K562 (cell line): ENCODE measurements around the gene COL23A1. TPM values are rescaled to one million over a fixed set of nuclear protein-coding genes. Genes with fewer than 3 reads are reported as not detected.
"Not testable (repeated sequence)": the region's sequence is repeated elsewhere in the genome, so short reads cannot be mapped to it uniquely, and the experiment has no call there.

Experiments
- ATAC-seq: fragments of 200-7000 bp; cut with Tn5 transposase; 3 replicates; pipeline ENCODE4 v1.9.1; 2020; ENCODE audit warnings: moderate library complexity
- BruUV-seq: library from RNA; stranded (reverse); fragments of 400-500 nt; replicated peaks from 2 replicates; lab custom pipeline; 2021; lab: Mats Ljungman, UMichigan
- CTCF ChIA-PET: fragments of 300-600 bp; formaldehyde crosslinking; extraction: SDS; loops from one replicate; lab custom pipeline; 2021; ENCODE audit warnings: low intra/inter-chr PET ratio; lab: Yijun Ruan, JAX
- POLR2A ChIA-PET: fragments of 300-600, 350-650 bp; sonication (Branson Sonifier 250); formaldehyde crosslinking; extraction: SDS; loops from one replicate; lab custom pipeline; 2021; ENCODE audit warnings: antibody characterized with exemption, inconsistent platforms; lab: Yijun Ruan, JAX
- DNase-seq, 4 experiments: peaks; one replicate each; pipeline versions ENCODE4 v3.0.0 to v3.0.0-alpha.2; 2011 to 2018; ENCODE audit warnings: low spot score in 3 of 4, mixed read lengths in 3 of 4; ENCODE audit errors: extremely low read depth in 1 of 4
- FAIRE-seq: peaks from 2 replicates; lab custom pipeline; 2011; peaks lifted over from hg19 to GRCh38; lab: Jason Lieb, UNC
- H2AFZ ChIP-seq: 2 replicates; pipeline ENCODE4 v1.6.0; 2011; ENCODE audit warnings: low read depth, low read length, control low read depth, inconsistent platforms
- H3K27ac ChIP-seq: fragments of 200-600 bp; 3 replicates; pipeline ENCODE4 v1.8.0; 2011; ENCODE audit warnings: low read depth, mild to moderate bottlenecking, control low read depth, inconsistent platforms, low read length, moderate library complexity, mixed read lengths; ENCODE audit errors: extremely low read depth
- H3K27me3 ChIP-seq, 2 experiments: fragments of 300-600 bp in 1 of 2; 2 replicates in 1 of 2; 3 replicates in 1 of 2; pipeline versions ENCODE4 v1.6.0 to v1.8.0; 2011; ENCODE audit warnings: inconsistent platforms in 2 of 2, low read length in 2 of 2, mild to moderate bottlenecking in 1 of 2, mixed read lengths in 1 of 2, moderate library complexity in 1 of 2; ENCODE audit not compliant: control insufficient read depth in 2 of 2, insufficient read depth in 2 of 2
- H3K36me3 ChIP-seq: fragments of 300-600 bp; 3 replicates; pipeline ENCODE4 v1.8.0; 2011; ENCODE audit warnings: mild to moderate bottlenecking, low read length, inconsistent platforms; ENCODE audit not compliant: control insufficient read depth, insufficient read depth
- H3K4me1 ChIP-seq, 2 experiments: fragments of 200-600 bp in 1 of 2; replicated peaks in 1 of 2; 2 replicates in 1 of 2; 3 replicates in 1 of 2; pipeline versions ENCODE4 v1.5.1 to v1.8.0; 2011; ENCODE audit warnings: inconsistent platforms in 2 of 2, low read length in 2 of 2, mild to moderate bottlenecking in 1 of 2, mixed read lengths in 1 of 2, moderate library complexity in 1 of 2; ENCODE audit not compliant: control insufficient read depth in 2 of 2, insufficient read depth in 2 of 2
- H3K4me2 ChIP-seq: 2 replicates; pipeline ENCODE4 v1.6.1; 2011; ENCODE audit warnings: low read length, control low read depth, inconsistent platforms, mixed read lengths; ENCODE audit not compliant: insufficient read depth
- H3K4me3 ChIP-seq: fragments of 200-600 bp; sonication (generic), shearing (Covaris generic); 2 replicates; pipeline ENCODE4 v1.5.1; 2016; ENCODE audit warnings: control low read depth, inconsistent platforms
- H3K79me2 ChIP-seq: fragments of 200-600 bp; 3 replicates; pipeline ENCODE4 v1.8.0; 2011; ENCODE audit warnings: low read length, inconsistent platforms; ENCODE audit not compliant: control insufficient read depth, insufficient read depth
- H3K9ac ChIP-seq, 2 experiments: 2 replicates each; pipeline versions ENCODE4 v1.6.0 to v1.6.1; 2011; ENCODE audit warnings: low read depth in 2 of 2, low read length in 2 of 2, control low read depth in 1 of 2, inconsistent platforms in 1 of 2, mild to moderate bottlenecking in 1 of 2, mixed read lengths in 1 of 2; ENCODE audit not compliant: insufficient read depth in 1 of 2
- H3K9me1 ChIP-seq: one replicate; pipeline ENCODE4 v1.6.0; 2011; ENCODE audit warnings: inconsistent platforms, mild to moderate bottlenecking, low read length, moderate library complexity; ENCODE audit not compliant: control insufficient read depth, insufficient read depth
- H3K9me3 ChIP-seq: replicated peaks from 2 replicates; pipeline ENCODE4 v1.5.1; 2011; ENCODE audit warnings: low read depth, low read length, inconsistent platforms; ENCODE audit not compliant: control insufficient read depth, insufficient read depth
- H4K20me1 ChIP-seq: replicated peaks from 2 replicates; pipeline ENCODE4 v1.6.1; 2011; ENCODE audit warnings: low read length, inconsistent platforms, mixed read lengths; ENCODE audit not compliant: control insufficient read depth, insufficient read depth
- ESRRB ChIP-seq: fragments of 250-450 bp; sonication (Bioruptor Pico); IDR thresholded peaks from 2 replicates; pipeline ENCODE4 v1.5.0; 2020; ENCODE audit warnings: mild to moderate bottlenecking, moderate library complexity, borderline replicate concordance
- HOMEZ ChIP-seq: fragments of 250-450 bp; sonication (Bioruptor Pico); IDR thresholded peaks from 2 replicates; pipeline ENCODE4 v1.4.0; 2020; ENCODE audit warnings: mild to moderate bottlenecking, moderate library complexity
- NCOA4 ChIP-seq: fragments of 450-650 bp; IDR thresholded peaks from 2 replicates; pipeline ENCODE4 v1.6.1; 2018; ENCODE audit warnings: mild to moderate bottlenecking; ENCODE audit not compliant: partially characterized antibody
- SAFB ChIP-seq: fragments of 200-400 bp; formaldehyde crosslinking; IDR thresholded peaks from 2 replicates; pipeline ENCODE4 v1.6.1; 2017; ENCODE audit warnings: low read depth, low read length, borderline replicate concordance
- WGBS: fragments of 100-300 bp; shearing (Covaris generic); methylation state at CpG from one replicate; pipeline ENCODE4 v1.1.6; 2016; ENCODE audit warnings: low coverage, mixed read lengths; ENCODE audit not compliant: insufficient coverage; ENCODE audit errors: missing lambda C conversion rate; 5-methylcytosine and 5-hydroxymethylcytosine counted together
- in situ Hi-C: fragments of 300-500 bp; cut with MboI; formaldehyde crosslinking; loops from 4 replicates; pipeline ENCODE4 v1.15.0; 2018; ENCODE audit warnings: inconsistent platforms, mixed read lengths
- intact Hi-C: fragments of 100-400 bp; cut with micrococcal nuclease; formaldehyde crosslinking; loops from 2 replicates; pipeline ENCODE4 v1.14.2; 2022
- polyA plus RNA-seq, 8 experiments: library from polyadenylated mRNA; depleted of rRNA in 4 of 8; stranded (reverse) in 5 of 8; unstranded in 3 of 8; fragments of >200 nt; fragmentation: Nextera tagmentation in 2 of 8; fragmentation: Illumina TruSeq in 1 of 8; extraction: Ambion mirVana in 2 of 8; extraction: Trizol in 1 of 8; gene quantifications; 2 replicates each; pipeline versions ENCODE4 v1.2.1 to v1.2.3, GENCODE V29; 2011 to 2014; ENCODE audit warnings: inconsistent platforms in 1 of 8, missing spikeins in 1 of 8
- total RNA-seq, 7 experiments: library from RNA; depleted of rRNA in 6 of 7; stranded (reverse); fragments of >200 nt in 6 of 7; fragmentation: Illumina TruSeq in 2 of 7; extraction: Trizol in 2 of 7; gene quantifications; 2 replicates each; pipeline versions ENCODE4 v1.2.1 to v1.2.3, GENCODE V29; 2011 to 2021; ENCODE audit warnings: low replicate concordance in 1 of 7

COL23A1 gene
- total and polyA plus RNA-seq, 9 of the 15 experiments (the other 6 are each of a cell fraction or from before 2014, with no cell fraction given), result 0.09 TPM; not detected in 8

- Histone ChIP-seq H3K4me2 (no peak overlapping the region), H3K79me2 (no peaks in the 10 kb centered on the region), H3K27me3 (peaks cover 15 to 65% of the 10 kb centered on the region in 2 experiments), H3K27ac (no peak overlapping the region), H3K36me3 (no peaks in the 10 kb centered on the region), H3K4me1 (no peaks in the 10 kb centered on the region), H2AFZ (no peak overlapping the region), H4K20me1 (0 out of 2 replicates have a peak, but pooled peaks cover 3% of the 10 kb centered on the region), H3K9ac (no peak overlapping the region; a peak in 1 of 4 replicates), H3K4me3 (no peak overlapping the region), H3K9me3 (no peaks in the 10 kb centered on the region), H3K9me1 (no peaks in the 10 kb centered on the region)
- DNase-seq (no peak), ATAC-seq (no peak), FAIRE-seq (no peak)
- TF ChIP-seq ESRRB (CRISPR knock-in tag) (no peak), SAFB (no peak), NCOA4 (no peak), HOMEZ (no peak)
- ChIA-PET CTCF (no interaction called here), POLR2A (interaction anchor here (2.6 kb wide), 1 partner anchor 11 kb away, joined by 10 read pairs; no protein-coding TSS in a partner anchor)
- intact Hi-C loops, result no loop called here
- in situ Hi-C loops, result no loop called here
- 23% methylated on average over 12 of the region's 12 CpGs for WGBS
- no TSS peak for BruUV-seq
Measured at GRCh38 chr5:178304016-178304415, 286.2 kb downstream of the COL23A1 start.

GRCh38 chr5:178302321-178302720 is 287.9 kb downstream of the COL23A1 start:
- H3K9me1 ChIP-seq, FAIRE-seq, H3K9ac ChIP-seq, DNase-seq, BruUV-seq, H3K27ac ChIP-seq, H3K4me3 ChIP-seq, H4K20me1 ChIP-seq, H3K79me2 ChIP-seq, H3K36me3 ChIP-seq, H3K9me3 ChIP-seq, in situ Hi-C loops, CTCF ChIA-PET, H3K4me1 ChIP-seq, ATAC-seq, intact Hi-C loops, H2AFZ ChIP-seq, H3K4me2 ChIP-seq: not testable (repeated sequence)
- WGBS, result 16% methylated on average over 16 of the region's 16 CpGs
- peaks cover 7 to 54% of the 10 kb centered on the region in 2 experiments for H3K27me3 ChIP-seq
- POLR2A ChIA-PET, result interaction anchor here (2.6 kb wide), 1 partner anchor 12 kb away, joined by 10 read pairs; no protein-coding TSS in a partner anchor
